Left ventricle myocardium inferior (tissue), 1 donor: ENCODE results near the gene WDR90. TPM values are rescaled to one million over a fixed set of nuclear protein-coding genes. Genes with fewer than 3 reads are reported as not detected.

ENCODE experiments used
- DNase-seq: peaks from one replicate; pipeline ENCODE4 v3.0.0-alpha.2; 2020
- H3K27ac ChIP-seq: fragments of 200-600 bp; replicated peaks from 2 replicates; pipeline ENCODE4 v1.8.0; 2021
- H3K27me3 ChIP-seq: fragments of 200-600 bp; 2 replicates; pipeline ENCODE4 v1.8.0; 2021; ENCODE audit warnings: low read depth
- H3K36me3 ChIP-seq: fragments of 200-600 bp; 2 replicates; pipeline ENCODE4 v1.8.0; 2021
- H3K4me1 ChIP-seq: fragments of 200-600 bp; 2 replicates; pipeline ENCODE4 v1.8.0; 2021
- H3K4me3 ChIP-seq: fragments of 200-600 bp; 2 replicates; pipeline ENCODE4 v1.8.0; 2021; ENCODE audit warnings: mild to moderate bottlenecking, moderate library complexity
- H3K9me3 ChIP-seq: fragments of 200-600 bp; replicated peaks from 2 replicates; pipeline ENCODE4 v1.8.0; 2021
- CTCF ChIP-seq: fragments of 200-600 bp; IDR thresholded peaks from 2 replicates; pipeline ENCODE4 v1.8.0; 2021; ENCODE audit warnings: antibody characterized with exemption, mild to moderate bottlenecking, borderline replicate concordance
- intact Hi-C: fragments of 100-400 bp; cut with micrococcal nuclease; formaldehyde crosslinking; loops from one replicate; pipeline ENCODE4 v1.11.0; 2022
- total RNA-seq: library from RNA; stranded (reverse); fragmentation: NEBNext Ultra II Directional; extraction: Animal tissue kit (Norgen Biotek cat#: 25700); gene quantifications from one replicate; pipeline ENCODE4 v1.2.1, GENCODE V29; 2021
- donor health status: DM: no; HTN: yes; CAD: no; lungs with severe emphysema.

The WDR90 gene
- total RNA-seq, 1 donor from 2014 or later: 9.2 TPM

- H3K9me3 ChIP-seq: no peaks in the 10 kb centered on the region
- no peak for DNase-seq
- no peak overlapping the region for H3K4me3 ChIP-seq
- peaks cover 7% of the 10 kb centered on the region for H3K4me1 ChIP-seq
- no peak for TF ChIP-seq CTCF
- H3K27ac ChIP-seq: no peak overlapping the region
- H3K27me3 ChIP-seq: no peaks in the 10 kb centered on the region
- intact Hi-C loops: no loop called here
- H3K36me3 ChIP-seq: peaks cover 32% of the 10 kb centered on the region
These were observed 24.6 kb upstream of the WDR90 start for GRCh38 chr16:624526-625070.

- no peak for DNase-seq
- H3K27me3 ChIP-seq: no peaks in the 10 kb centered on the region
- H3K4me3 ChIP-seq: no peak overlapping the region
- no peak for TF ChIP-seq CTCF
- intact Hi-C loops: no loop called here
- H3K9me3 ChIP-seq: no peaks in the 10 kb centered on the region
- H3K27ac ChIP-seq: no peak overlapping the region
- H3K4me1 ChIP-seq: peaks cover 14% of the 10 kb centered on the region
- peaks cover 32% of the 10 kb centered on the region for H3K36me3 ChIP-seq
These were observed 23.8 kb upstream of the WDR90 start for GRCh38 chr16:625117-625976.

- no peak for DNase-seq
- H3K27ac ChIP-seq: no peak overlapping the region
- H3K36me3 ChIP-seq: peaks cover 32% of the 10 kb centered on the region
- intact Hi-C loops: no loop called here
- H3K9me3 ChIP-seq: no peaks in the 10 kb centered on the region
- peaks cover 23% of the 10 kb centered on the region for H3K4me1 ChIP-seq
- H3K27me3 ChIP-seq: no peaks in the 10 kb centered on the region
- H3K4me3 ChIP-seq: no peak overlapping the region
- no peak for TF ChIP-seq CTCF
These were observed 23.0 kb upstream of the WDR90 start for GRCh38 chr16:625977-626765.

- Histone ChIP-seq H3K27ac (no peak overlapping the region), H3K4me3 (no peak overlapping the region), H3K9me3 (no peaks in the 10 kb centered on the region), H3K27me3 (no peaks in the 10 kb centered on the region), H3K4me1 (peaks cover 26% of the 10 kb centered on the region), H3K36me3 (peaks cover 32% of the 10 kb centered on the region)
- intact Hi-C loops: no loop called here
- no peak for DNase-seq
- TF ChIP-seq CTCF: no peak
These were observed 22.2 kb upstream of the WDR90 start for GRCh38 chr16:626787-627453.
